HFF-Myc (cell line): ENCODE data around the gene ABCB4.
A peak's percentile ranks its signal among the peaks of the same experiment; 100 is the strongest.

Experiments
- DNase-seq: peaks from one replicate; pipeline ENCODE4 v3.0.0-alpha.2; 2011; ENCODE audit warnings: low read depth; ENCODE audit errors: extremely low read depth
- H3K4me3 ChIP-seq: replicated peaks from 2 replicates; pipeline ENCODE4 v1.5.1; 2011; ENCODE audit warnings: low read depth, mild to moderate bottlenecking, control low read depth, low read length
- CTCF ChIP-seq: IDR thresholded peaks from 2 replicates; pipeline ENCODE4 v1.5.1; 2012; ENCODE audit warnings: mild to moderate bottlenecking, low read depth, low read length, control low read depth; ENCODE audit errors: missing control alignments

Gene ABCB4

DNA sequence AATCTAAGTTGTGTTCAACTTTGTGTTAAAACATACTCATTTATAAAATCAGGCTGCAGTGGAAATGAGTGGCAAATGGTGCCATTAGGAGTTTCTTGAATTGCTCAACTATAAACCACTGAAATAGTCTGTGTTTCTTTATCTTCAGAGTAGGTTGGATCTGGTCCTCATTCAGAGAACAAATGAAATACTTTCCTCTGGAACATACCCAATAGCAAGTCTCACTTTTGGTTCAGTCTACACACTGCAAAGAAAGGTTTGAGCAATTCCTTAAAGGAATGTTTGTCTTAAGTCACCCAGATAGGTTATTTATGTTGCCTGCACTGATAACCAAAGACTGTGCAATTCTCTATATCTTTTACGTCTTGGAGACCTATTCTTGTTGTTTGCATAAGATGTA lies 62.5 kb downstream of the ABCB4 start:
- no peak for TF ChIP-seq CTCF

GRCh38 chr7:87411186-87411585 lies 64.3 kb downstream of the ABCB4 start:
- no peak overlapping the region for H3K4me3 ChIP-seq
- no peak for DNase-seq
- no peak for TF ChIP-seq CTCF

More for the DNA sequence above, 62.5 kb downstream of the ABCB4 start:
- no peak overlapping the region for H3K4me3 ChIP-seq
- no peak for DNase-seq

GRCh38 chr7:87404674-87405073 lies 70.8 kb downstream of the ABCB4 start:
- no peak for DNase-seq
- TF ChIP-seq CTCF: no peak

DNA sequence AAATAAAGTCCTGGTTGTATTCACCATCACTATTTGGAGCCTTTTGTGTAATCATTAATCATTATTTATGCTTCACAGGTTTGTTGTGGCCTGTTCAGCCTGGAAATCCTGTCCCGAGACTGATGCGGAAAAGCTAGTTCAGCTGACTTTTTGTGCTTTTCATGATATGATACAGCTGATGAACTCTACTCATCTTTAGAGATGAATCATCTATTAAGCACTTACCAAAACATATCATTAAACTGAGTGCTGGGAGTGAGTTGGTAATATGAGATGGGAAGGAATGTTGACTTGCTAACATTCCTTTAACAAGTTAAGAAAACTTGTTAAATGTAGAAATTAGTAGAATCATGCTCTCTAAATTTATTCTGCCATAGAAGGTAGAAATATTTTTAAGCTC lies 77.0 kb downstream of the ABCB4 start:
- no peak for TF ChIP-seq CTCF
- DNase-seq: peak; percentile 9
- H3K4me3 ChIP-seq: no peak overlapping the region

More at GRCh38 chr7:87404674-87405073, 70.8 kb downstream of the ABCB4 start:
- no peak overlapping the region for H3K4me3 ChIP-seq

GRCh38 chr7:87395442-87396020 lies 79.9 kb downstream of the ABCB4 start:
- no peak overlapping the region for H3K4me3 ChIP-seq
- TF ChIP-seq CTCF: no peak
- no peak for DNase-seq

DNA sequence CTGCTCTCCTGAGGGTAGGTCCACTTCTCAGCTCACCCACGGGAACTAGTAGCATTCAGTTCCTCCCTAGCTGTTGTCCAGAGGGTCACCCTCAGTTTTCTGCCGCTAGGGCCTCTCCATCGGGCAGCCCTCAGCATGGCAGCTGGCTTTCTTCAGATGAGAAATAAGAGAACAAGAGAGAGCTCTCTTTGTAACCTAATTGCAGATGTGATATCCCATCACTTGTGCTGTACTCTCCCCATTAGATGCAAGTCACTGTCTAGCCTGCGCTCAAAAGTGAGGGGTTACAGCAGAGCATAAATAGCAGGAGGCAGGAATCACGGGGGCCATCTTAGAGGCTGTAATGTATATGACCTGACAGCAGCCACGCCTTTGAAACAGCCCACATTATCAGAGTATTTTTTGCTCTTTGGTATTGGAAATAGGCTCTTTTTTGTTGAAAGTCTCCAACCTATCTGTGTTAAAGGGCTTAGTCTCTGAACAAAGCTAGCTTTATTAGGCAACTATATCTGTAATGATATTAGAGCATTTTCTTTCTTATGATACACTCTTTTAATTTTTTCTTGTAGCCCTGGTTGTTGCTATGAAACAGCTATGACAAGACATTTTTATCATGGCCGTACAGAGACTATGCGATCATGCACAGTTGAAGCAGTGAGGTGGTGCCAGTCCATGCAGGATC lies 84.3 kb downstream of the ABCB4 start:
- H3K4me3 ChIP-seq: no peak overlapping the region
- TF ChIP-seq CTCF: no peak
- no peak for DNase-seq
